HG03060 (cell line): ENCODE data around the gene RGS8.

Experiments used
- ATAC-seq: cut with Tn5 transposase; IDR thresholded peaks from one replicate; pipeline ENCODE4 v1.9.1; 2021; ENCODE audit warnings: low read depth, moderate number of reproducible peaks; ENCODE audit not compliant: unreplicated experiment

Gene RGS8

DNA sequence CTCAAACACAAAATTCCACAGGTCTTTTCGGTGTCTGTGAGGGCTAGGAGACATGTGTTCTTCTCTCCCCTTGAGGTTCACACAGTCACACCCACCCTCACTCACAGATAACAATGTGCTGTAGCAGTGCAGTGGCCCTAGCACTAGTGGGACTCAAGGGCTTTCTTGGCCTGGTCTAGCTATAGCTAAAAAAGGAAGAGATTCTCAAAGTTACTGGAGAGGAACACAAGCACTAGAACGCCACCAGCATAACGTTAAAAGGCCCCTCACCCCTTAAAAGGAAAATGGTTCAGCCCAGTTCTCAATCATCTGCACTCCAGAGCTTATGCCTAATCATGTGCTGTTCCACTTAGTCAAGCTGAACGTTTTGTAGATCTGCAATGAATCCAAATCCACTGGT is 39.5 kb downstream of the RGS8 start:
- no peak for ATAC-seq

DNA sequence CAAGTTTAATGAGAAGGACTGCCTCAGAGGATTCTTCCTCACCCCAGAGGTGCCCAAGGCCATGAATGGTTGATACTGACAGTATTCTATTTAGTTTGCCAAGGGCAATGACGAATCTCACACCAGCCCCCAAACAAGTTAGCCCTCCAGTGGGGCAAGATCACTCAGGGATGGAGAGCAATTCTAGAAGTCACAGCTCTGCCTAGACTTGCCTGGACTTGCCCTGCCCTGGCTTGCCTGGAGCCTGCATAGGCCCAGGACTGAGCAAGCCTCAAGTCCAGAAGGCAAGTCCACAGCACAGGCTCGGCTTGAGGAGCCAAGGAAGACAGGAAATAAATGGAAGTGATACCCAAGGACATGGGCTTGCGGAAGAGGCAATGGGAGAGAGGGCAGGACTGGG is 40.7 kb downstream of the RGS8 start:
- ATAC-seq, result no peak

DNA sequence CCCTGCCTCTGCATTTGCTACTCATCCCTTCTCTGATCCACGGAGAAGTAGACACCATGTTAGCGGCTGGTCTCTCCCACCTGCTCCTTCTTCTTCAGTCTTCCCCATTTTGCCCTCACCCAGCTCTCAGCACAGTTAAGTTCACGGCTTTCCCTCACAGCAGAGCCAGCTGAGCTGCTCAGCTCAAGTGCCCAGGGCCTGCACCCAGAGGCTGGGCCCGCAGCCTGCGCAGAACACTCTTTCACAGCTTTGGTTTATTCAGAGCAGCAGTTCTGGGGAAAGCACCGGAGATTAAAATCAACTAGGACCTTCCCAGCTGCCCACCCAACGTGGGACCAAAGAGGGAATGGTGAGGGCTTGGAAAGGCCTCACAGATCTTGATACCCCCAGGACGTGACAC is 41.9 kb downstream of the RGS8 start:
- ATAC-seq, result no peak

DNA sequence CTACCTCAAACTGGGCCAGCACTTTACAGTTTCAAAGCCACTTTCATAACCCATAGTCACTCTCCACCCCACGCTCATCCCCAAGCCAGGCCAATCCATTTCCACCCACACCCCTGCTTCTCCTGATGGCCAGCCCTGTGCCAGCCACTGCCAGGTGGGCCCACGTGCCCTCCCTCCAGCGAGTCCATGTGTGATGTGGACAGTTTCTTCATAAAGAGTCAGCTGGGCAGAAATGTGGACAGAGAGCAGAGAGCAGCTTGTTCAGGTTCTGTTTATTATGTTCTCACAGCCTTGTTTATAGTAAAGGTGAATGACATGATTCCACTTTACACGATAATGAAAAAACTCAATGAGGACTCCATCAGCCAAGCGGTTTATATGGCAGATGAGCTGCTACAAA is 42.8 kb downstream of the RGS8 start:
- no peak for ATAC-seq

DNA sequence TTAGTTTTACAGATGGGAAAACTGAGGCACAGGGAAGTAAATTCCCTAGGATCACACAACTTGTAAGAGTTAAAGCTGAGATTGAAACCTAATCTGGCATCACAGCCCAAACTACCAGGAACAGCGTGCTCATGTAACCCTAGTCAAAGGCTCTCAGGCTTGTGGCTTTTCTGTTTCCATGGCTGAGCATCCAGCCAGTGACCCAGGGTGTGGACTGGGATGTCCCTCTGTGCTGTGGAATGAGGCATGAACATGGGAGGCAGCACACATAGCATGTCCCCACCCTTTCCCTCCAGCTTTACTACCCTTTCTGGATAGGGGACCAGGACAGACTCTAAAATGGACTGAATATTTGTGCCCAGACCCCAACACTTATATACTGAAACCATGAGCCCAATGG is 45.1 kb downstream of the RGS8 start:
- no peak for ATAC-seq

DNA sequence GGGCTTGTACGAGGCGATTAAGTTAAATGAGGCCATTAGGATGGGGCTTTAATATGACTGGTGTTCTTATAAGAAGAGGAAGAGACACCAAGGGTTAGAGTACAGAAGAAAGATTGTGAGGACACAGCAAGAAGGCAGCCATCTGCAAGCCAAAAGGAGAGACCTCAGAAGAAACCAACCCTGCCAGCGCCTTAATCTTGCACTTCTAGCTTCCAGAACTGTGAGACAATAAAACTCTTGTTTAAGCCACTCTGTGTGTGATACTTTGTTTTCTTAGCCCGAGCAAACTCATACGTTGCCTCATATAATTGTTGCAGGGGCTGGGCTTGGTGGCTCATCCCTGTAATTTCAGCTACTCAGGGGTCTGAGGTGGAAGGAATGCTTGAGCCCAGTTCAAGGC is 46.6 kb downstream of the RGS8 start:
- ATAC-seq, result no peak

DNA sequence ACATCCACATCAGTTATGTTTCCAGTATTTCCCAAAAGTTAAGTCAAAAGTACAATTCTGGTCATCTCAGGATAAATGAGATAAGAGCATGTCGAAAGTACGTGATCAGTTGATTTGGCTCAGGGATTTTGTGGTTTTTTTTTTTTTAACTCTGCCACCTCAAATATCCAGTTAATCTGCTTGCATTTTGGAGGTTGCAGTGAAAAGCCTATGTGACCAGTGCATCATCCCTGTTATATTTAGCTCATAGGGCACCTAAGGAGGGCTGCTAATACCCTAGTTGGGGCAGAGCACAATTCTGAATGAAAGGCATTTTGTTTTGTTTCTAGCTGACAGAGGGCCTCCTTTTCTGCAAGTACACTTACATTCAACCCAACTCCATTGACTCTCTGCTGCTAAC is 48.5 kb downstream of the RGS8 start:
- no peak for ATAC-seq
